CD4-positive, alpha-beta T cell treated with Interleukin-15 for 1 hour (primary cell): ENCODE measurements around the gene CHST11.
"Not testable (repeated sequence)": the region's sequence is repeated elsewhere in the genome, so short reads cannot be mapped to it uniquely, and the experiment has no call there.

Source experiments
- DNase-seq: peaks from one replicate; pipeline ENCODE4 v3.0.0-alpha.2; 2020

CHST11 gene

GRCh38 chr12:104532636-104533035 is 75.9 kb downstream of the CHST11 start:
- no peak for DNase-seq

- no peak for DNase-seq
These were observed 76.4 kb downstream of the CHST11 start for GRCh38 chr12:104533134-104533533.

- DNase-seq: no peak
These were observed 77.6 kb downstream of the CHST11 start for GRCh38 chr12:104534162-104534856.

GRCh38 chr12:104534857-104535248 is 78.1 kb downstream of the CHST11 start:
- DNase-seq: no peak

- no peak for DNase-seq
These were observed 78.6 kb downstream of the CHST11 start for GRCh38 chr12:104535369-104535768.

- no peak for DNase-seq
These were observed 80.1 kb downstream of the CHST11 start for GRCh38 chr12:104536841-104537240.

GRCh38 chr12:104538056-104538455 is 81.3 kb downstream of the CHST11 start:
- DNase-seq: no peak

GRCh38 chr12:104538891-104539462 is 82.2 kb downstream of the CHST11 start:
- no peak for DNase-seq

- no peak for DNase-seq
These were observed 88.1 kb downstream of the CHST11 start for GRCh38 chr12:104544836-104545235.

GRCh38 chr12:104546575-104546974 is 89.8 kb downstream of the CHST11 start:
- DNase-seq: peak; percentile 28

GRCh38 chr12:104547235-104547634 is 90.5 kb downstream of the CHST11 start:
- DNase-seq: no peak

GRCh38 chr12:104549815-104550480 is 93.2 kb downstream of the CHST11 start:
- no peak for DNase-seq

- DNase-seq: no peak
These were observed 94.7 kb downstream of the CHST11 start for GRCh38 chr12:104551313-104551931.

GRCh38 chr12:104553421-104553820 is 96.7 kb downstream of the CHST11 start:
- no peak for DNase-seq

GRCh38 chr12:104555648-104556047 is 98.9 kb downstream of the CHST11 start:
- no peak for DNase-seq

- no peak for DNase-seq
These were observed 100.9 kb downstream of the CHST11 start for GRCh38 chr12:104557488-104558195.

GRCh38 chr12:104560881-104561280 is 104.1 kb downstream of the CHST11 start:
- no peak for DNase-seq

- DNase-seq: no peak
These were observed 106.0 kb downstream of the CHST11 start for GRCh38 chr12:104562763-104563162.

GRCh38 chr12:104564662-104565061 is 107.9 kb downstream of the CHST11 start:
- DNase-seq: not testable (repeated sequence)

GRCh38 chr12:104565606-104566243 is 109.0 kb downstream of the CHST11 start:
- no peak for DNase-seq

GRCh38 chr12:104566244-104566993 is 109.7 kb downstream of the CHST11 start:
- no peak for DNase-seq
